HUES64 (cell line): Measurements from ENCODE around the gene CNEP1R1.

Source experiments
- H3K27ac ChIP-seq: 2 replicates; pipeline ENCODE4 v1.7.0; 2013; ENCODE audit warnings: low read depth, low read length, inconsistent platforms
- H3K27me3 ChIP-seq: 2 replicates; pipeline ENCODE4 v1.6.1; 2013; ENCODE audit warnings: mild to moderate bottlenecking, low read length; ENCODE audit not compliant: insufficient read depth
- H3K36me3 ChIP-seq: 2 replicates; pipeline ENCODE4 v1.6.1; 2013; ENCODE audit warnings: mild to moderate bottlenecking, low read length; ENCODE audit not compliant: insufficient read depth
- H3K4me1 ChIP-seq: 2 replicates; pipeline ENCODE4 v1.6.1; 2013; ENCODE audit warnings: mild to moderate bottlenecking, low read length, moderate library complexity; ENCODE audit not compliant: insufficient read depth
- H3K4me3 ChIP-seq: 2 replicates; pipeline ENCODE4 v1.5.1; 2013; ENCODE audit warnings: mild to moderate bottlenecking, low read length, moderate library complexity
- H3K9ac ChIP-seq: 2 replicates; pipeline ENCODE4 v1.6.1; 2013; ENCODE audit warnings: mild to moderate bottlenecking, low read depth, low read length
- H3K9me3 ChIP-seq: 2 replicates; pipeline ENCODE4 v1.6.1; 2013; ENCODE audit warnings: low read depth, low read length; ENCODE audit not compliant: insufficient read depth
- WGBS: fragments of 150-250, 120-280 bp; methylation state at CpG from one replicate; pipeline ENCODE4 v1.1.7; 2013; ENCODE audit warnings: missing lambda C conversion rate; 5-methylcytosine and 5-hydroxymethylcytosine counted together

Gene CNEP1R1

GRCh38 chr16:50083996-50084395 is 59.0 kb downstream of the CNEP1R1 start:
- Histone ChIP-seq H3K9ac (no peak overlapping the region), H3K9me3 (no peaks in the 10 kb centered on the region), H3K27me3 (no peaks in the 10 kb centered on the region), H3K4me1 (no peaks in the 10 kb centered on the region), H3K27ac (no peak overlapping the region), H3K4me3 (no peak overlapping the region), H3K36me3 (peaks cover 78% of the 10 kb centered on the region)
- WGBS: 97% methylated on average over 8 of the region's 8 CpGs

GRCh38 chr16:50086176-50086575 is 61.2 kb downstream of the CNEP1R1 start:
- Histone ChIP-seq H3K4me1 (no peaks in the 10 kb centered on the region), H3K27me3 (no peaks in the 10 kb centered on the region), H3K4me3 (no peak overlapping the region), H3K27ac (no peak overlapping the region), H3K36me3 (peaks cover 78% of the 10 kb centered on the region), H3K9ac (no peak overlapping the region), H3K9me3 (no peaks in the 10 kb centered on the region)
- 96% methylated on average over 6 of the region's 6 CpGs for WGBS
